Skeletal muscle cell (primary cell): ENCODE results near the gene KIAA0319L.

ENCODE experiments used
- DNase-seq: peaks from one replicate; pipeline ENCODE4 v3.0.0-alpha.2; 2010; ENCODE audit warnings: low read depth
- H3K4me3 ChIP-seq: 2 replicates; pipeline ENCODE4 v1.5.1; 2011; ENCODE audit warnings: low read depth, mild to moderate bottlenecking, control low read depth, low read length, moderate library complexity

Gene KIAA0319L

GRCh38 chr1:35432231-35432630 is 125.0 kb downstream of the KIAA0319L start:
- DNase-seq: no peak

DNA sequence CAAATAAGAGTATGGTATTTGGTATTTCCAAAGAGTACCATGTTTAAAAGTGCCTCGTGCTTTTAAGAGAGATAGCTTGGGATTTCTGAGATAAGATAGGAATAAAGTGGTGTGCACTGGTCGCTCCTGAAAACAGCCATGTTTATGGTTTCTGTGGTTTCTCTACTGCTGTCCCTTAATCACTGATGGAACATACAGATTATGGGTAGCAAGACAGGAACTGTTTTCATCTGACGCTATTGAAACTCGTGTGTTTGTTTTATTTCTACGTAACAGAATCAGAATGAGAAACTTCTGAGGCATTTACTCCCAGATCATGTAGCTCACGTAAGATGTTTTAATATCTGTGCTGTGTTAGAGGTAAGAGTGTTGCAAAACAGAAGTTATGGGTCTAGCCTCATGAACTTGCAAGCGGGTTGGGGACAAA is 126.0 kb downstream of the KIAA0319L start:
- no peak for DNase-seq
- no peak overlapping the region for H3K4me3 ChIP-seq

More at GRCh38 chr1:35432231-35432630, 125.0 kb downstream of the KIAA0319L start:
- no peak overlapping the region for H3K4me3 ChIP-seq

DNA sequence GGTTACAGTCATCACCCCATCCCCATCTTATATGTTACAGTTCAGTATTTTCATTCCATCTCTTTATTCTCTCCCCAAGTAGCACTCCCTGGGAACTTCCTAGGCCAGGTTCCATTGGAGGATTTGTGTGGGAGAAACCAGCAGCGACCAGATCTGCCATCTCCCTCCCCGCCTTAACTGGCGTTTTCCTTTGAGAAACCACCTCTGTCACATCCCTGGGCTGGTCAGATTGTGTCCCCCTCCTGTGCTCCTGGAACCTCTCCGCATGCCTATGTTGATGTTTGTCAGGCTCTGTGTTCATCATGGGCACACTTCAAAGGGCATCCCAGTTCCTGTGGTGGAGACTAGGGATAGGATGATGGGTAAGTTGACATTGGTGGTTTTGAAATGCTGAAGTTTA is 126.4 kb downstream of the KIAA0319L start:
- no peak for DNase-seq
- H3K4me3 ChIP-seq: no peak overlapping the region

- no peak for DNase-seq
- H3K4me3 ChIP-seq: no peak overlapping the region
These were observed 128.8 kb downstream of the KIAA0319L start for GRCh38 chr1:35428360-35428759.

- no peak overlapping the region for H3K4me3 ChIP-seq
- no peak for DNase-seq
These were observed 131.1 kb downstream of the KIAA0319L start for GRCh38 chr1:35426097-35426586.

DNA sequence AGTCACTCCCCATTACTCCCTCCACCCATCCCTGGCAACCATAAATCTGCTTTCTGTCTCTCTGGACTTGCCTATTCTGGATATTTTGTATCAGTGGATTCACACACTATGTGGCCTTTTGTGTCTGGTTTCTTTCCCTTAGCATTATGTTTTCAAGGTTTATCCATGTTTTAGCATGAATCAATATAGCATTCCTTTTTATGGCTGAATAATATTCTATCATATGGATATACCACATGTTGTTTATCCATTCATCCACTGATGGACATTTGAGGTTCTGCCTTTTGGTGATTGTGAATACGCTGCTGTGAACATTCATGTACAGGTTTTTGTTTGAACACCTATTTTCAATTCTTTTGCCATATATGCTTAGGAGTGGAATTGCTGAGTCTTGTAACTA is 148.3 kb downstream of the KIAA0319L start:
- no peak overlapping the region for H3K4me3 ChIP-seq

DNA sequence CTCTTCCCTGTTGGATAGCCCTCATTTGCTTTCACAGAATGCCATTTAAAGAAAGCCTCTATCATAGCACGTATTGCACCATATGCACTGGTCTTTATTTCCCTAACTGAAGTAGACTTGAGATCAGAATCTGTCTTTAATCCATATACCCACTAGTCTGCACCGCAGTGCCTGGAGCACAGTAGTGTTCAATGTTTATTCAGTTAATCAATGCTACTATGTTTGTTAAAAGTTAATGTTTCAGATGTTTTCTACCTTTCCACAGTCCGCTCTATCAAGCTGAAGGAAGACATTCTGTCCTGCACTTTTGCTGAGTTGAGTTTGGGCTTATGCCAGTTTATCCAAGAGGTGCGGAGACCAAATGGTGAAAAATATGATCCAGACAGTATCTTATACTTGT is 149.5 kb downstream of the KIAA0319L start:
- H3K4me3 ChIP-seq: no peak overlapping the region
- no peak for DNase-seq

More for the DNA sequence above, 148.3 kb downstream of the KIAA0319L start:
- no peak for DNase-seq

DNA sequence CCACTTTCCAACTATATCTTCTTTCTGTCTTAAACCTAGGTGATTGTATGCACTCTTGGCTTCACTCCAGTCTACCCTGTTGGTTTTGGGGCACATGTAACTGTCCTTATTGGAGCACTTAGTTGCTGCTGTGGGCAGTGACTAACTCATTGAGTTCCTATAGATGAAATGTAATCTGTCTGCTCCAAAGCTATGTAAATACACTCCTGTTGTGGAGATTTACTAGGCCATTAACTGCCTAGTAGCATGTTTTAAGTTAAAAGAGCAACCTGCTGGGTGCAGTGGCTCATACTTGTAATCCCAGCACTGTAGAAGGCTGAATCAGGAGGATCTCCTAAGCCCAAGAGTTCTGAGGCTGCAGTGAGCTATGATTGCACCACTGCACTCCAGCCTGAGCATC is 151.1 kb downstream of the KIAA0319L start:
- no peak overlapping the region for H3K4me3 ChIP-seq
- no peak for DNase-seq

GRCh38 chr1:35401049-35401448 is 156.2 kb downstream of the KIAA0319L start:
- no peak for DNase-seq

GRCh38 chr1:35398739-35399138 is 158.5 kb downstream of the KIAA0319L start:
- H3K4me3 ChIP-seq: no peak overlapping the region
- DNase-seq: no peak

More at GRCh38 chr1:35401049-35401448, 156.2 kb downstream of the KIAA0319L start:
- no peak overlapping the region for H3K4me3 ChIP-seq

DNA sequence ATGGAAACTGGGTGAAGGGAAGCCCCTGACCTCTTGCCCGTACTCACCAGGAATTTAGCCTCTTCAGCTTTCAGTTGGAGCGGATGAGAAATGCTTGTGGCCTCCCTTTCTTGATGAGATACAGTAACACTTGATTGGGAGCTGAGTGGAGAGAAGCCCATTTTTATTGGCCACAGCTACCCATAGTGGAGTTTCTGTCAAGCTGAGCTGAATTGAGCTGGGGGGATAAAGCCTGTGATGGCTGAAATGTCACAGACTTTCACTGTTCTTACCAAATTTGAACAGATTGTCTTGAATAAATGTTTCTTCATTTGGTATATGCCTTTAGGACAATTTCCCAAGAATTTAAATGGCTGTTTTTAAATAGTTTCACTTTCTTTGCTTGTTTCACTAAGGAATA is 162.8 kb downstream of the KIAA0319L start:
- DNase-seq: no peak

GRCh38 chr1:35390600-35391494 is 166.4 kb downstream of the KIAA0319L start:
- H3K4me3 ChIP-seq: no peak overlapping the region
- no peak for DNase-seq

More for the DNA sequence above, 162.8 kb downstream of the KIAA0319L start:
- no peak overlapping the region for H3K4me3 ChIP-seq

GRCh38 chr1:35386959-35387358 is 170.2 kb downstream of the KIAA0319L start:
- H3K4me3 ChIP-seq: no peak overlapping the region
- no peak for DNase-seq

DNA sequence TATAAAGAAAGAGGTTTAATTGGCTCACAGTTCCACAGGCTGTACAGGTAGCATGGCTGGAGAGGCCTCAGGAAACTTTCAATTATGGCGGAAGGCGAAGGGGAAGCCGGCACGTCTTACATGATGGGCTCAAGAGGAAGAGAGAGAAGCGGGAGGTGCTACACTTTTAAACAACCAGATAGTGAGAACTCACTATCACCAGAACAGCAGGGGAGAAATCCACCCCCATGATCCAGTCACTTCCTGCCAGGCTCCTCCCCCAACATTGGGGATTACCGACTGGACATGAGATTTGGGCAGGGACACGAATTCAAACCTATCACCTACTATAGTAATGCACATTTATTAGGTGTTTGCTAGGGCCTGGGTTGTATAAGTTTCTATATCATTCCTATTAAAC is 170.9 kb downstream of the KIAA0319L start:
- H3K4me3 ChIP-seq: no peak overlapping the region
- DNase-seq: no peak
